ENCODE results near the gene ZNF787.
A peak's percentile ranks its signal among the peaks of the same experiment; 100 is the strongest.

Gene ZNF787

GRCh38 chr19:56110515-56111448 is 10.3 kb downstream of the ZNF787 start:
- Histone ChIP-seq H3K4me2 (ENCODE audit: low read length) (peak overlapping the region; percentile 96), H3K27me3 (ENCODE audit: low read depth, low read length) (no peaks in the 10 kb centered on the region), H3K9ac (ENCODE audit: low read length) (peak overlapping the region; percentile 89), H3K79me2 (ENCODE audit: low read length) (peaks cover 100% of the 10 kb centered on the region), H3K27ac (ENCODE audit: low read length) (peak overlapping the region; percentile 89), H2AFZ (ENCODE audit: low read depth, low read length) (no peak overlapping the region), H3K9me3 (ENCODE audit: insufficient read depth, low read length) (no peaks in the 10 kb centered on the region), H3K36me3 (replicated peaks; ENCODE audit: low read depth, low read length) (peaks cover 19% of the 10 kb centered on the region), H3K4me3 (ENCODE audit: low read length) (peak overlapping the region; percentile 74), H4K20me1 (ENCODE audit: insufficient read depth, low read length) (peaks cover 31% of the 10 kb centered on the region), H3K4me1 (ENCODE audit: low read length) (peaks cover 51% of the 10 kb centered on the region)
- TF ChIP-seq CTCF (IDR thresholded peaks at IDR 0.05; ENCODE audit: low read depth, low read length) (no peak), EZH2phosphoT487 (IDR thresholded peaks at IDR 0.05; ENCODE audit: low read depth) (no peak)

- H3K4me2 ChIP-seq (ENCODE audit: low read length): no peak overlapping the region; the same call in 1 of the 2 replicates
- no peak overlapping the region for H2AFZ ChIP-seq (ENCODE audit: low read depth, low read length)
- TF ChIP-seq CTCF (IDR thresholded peaks at IDR 0.05; ENCODE audit: low read depth, low read length) (no peak), EZH2phosphoT487 (IDR thresholded peaks at IDR 0.05; ENCODE audit: low read depth) (no peak)
- peaks cover 19% of the 10 kb centered on the region for H3K36me3 ChIP-seq (replicated peaks; ENCODE audit: low read depth, low read length)
- H3K79me2 ChIP-seq (ENCODE audit: low read length): peaks cover 100% of the 10 kb centered on the region
- H3K27me3 ChIP-seq (ENCODE audit: low read depth, low read length): no peaks in the 10 kb centered on the region
- no peaks in the 10 kb centered on the region for H3K9me3 ChIP-seq (ENCODE audit: insufficient read depth, low read length)
- H3K9ac ChIP-seq (ENCODE audit: low read length): no peak overlapping the region
- peaks cover 48% of the 10 kb centered on the region for H3K4me1 ChIP-seq (ENCODE audit: low read length)
- no peak overlapping the region for H3K4me3 ChIP-seq (ENCODE audit: low read length)
- peaks cover 43% of the 10 kb centered on the region for H4K20me1 ChIP-seq (ENCODE audit: insufficient read depth, low read length)
- no peak overlapping the region for H3K27ac ChIP-seq (ENCODE audit: low read length)
Observed at GRCh38 chr19:56109226-56109625, 11.9 kb downstream of the ZNF787 start.

- H3K79me2 ChIP-seq (ENCODE audit: low read length): peaks cover 95% of the 10 kb centered on the region
- H3K4me3 ChIP-seq (ENCODE audit: low read length): no peak overlapping the region
- peaks cover 43% of the 10 kb centered on the region for H4K20me1 ChIP-seq (ENCODE audit: insufficient read depth, low read length)
- H3K9me3 ChIP-seq (ENCODE audit: insufficient read depth, low read length): no peaks in the 10 kb centered on the region
- TF ChIP-seq CTCF (IDR thresholded peaks at IDR 0.05; ENCODE audit: low read depth, low read length) (no peak), EZH2phosphoT487 (IDR thresholded peaks at IDR 0.05; ENCODE audit: low read depth) (no peak)
- no peak overlapping the region for H3K27ac ChIP-seq (ENCODE audit: low read length)
- H2AFZ ChIP-seq (ENCODE audit: low read depth, low read length): no peak overlapping the region
- H3K4me2 ChIP-seq (ENCODE audit: low read length): no peak overlapping the region
- H3K27me3 ChIP-seq (ENCODE audit: low read depth, low read length): no peaks in the 10 kb centered on the region
- H3K9ac ChIP-seq (ENCODE audit: low read length): no peak overlapping the region
- H3K4me1 ChIP-seq (ENCODE audit: low read length): peaks cover 43% of the 10 kb centered on the region
- peaks cover 19% of the 10 kb centered on the region for H3K36me3 ChIP-seq (replicated peaks; ENCODE audit: low read depth, low read length)
Observed at GRCh38 chr19:56108447-56109195, 12.5 kb downstream of the ZNF787 start.

All from OCI-LY3 (cell line).